ENCODE data around the gene PCYT2. TPM values are rescaled to one million over a fixed set of nuclear protein-coding genes. Genes with fewer than 3 reads are reported as not detected.

PCYT2 gene
- total RNA-seq, 4 donors from 2014 or later: 37.2 to 424 (median 77.1) TPM

DNA sequence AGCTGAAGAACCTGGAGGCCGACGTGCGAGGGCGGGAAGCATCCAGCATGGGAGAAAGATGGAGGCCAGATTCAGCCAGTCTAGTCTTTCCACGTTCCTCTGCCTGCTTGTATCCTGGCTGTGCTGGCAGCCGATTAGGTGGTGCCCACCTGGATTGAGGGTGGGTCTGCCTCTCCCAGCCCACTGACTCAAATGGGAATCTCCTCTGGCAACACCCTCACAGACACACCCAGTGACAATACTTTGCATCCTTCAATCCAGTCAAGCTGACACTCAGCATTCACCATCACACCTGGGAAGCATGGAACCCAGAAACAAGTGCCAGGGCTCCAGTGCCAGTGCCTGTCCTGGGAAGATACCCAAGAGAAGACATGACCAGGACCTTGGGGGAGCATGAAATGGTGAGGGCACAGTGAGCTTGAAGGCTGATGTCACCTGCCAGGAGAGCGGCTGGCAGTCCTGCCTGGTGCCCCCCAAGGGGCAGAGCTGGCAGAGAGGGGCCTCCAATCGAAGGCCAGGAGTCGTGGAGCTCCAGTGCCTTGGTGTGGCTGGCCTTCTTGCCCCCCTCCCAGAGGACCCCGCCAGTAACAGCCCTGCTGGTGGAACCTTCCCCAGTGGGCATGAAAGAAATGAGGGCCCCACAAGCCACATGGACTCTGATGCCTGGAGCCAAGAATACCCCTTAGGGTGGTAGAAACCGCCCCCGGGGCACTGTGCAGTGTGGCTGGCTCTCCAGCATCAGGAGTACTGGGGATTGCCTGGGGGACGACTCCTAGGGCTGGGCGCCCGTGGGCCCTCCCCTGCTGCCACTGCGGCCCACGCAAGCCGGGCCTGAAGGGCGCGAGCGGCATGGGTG lies 9.8 kb downstream of the PCYT2 start:
- DNase-seq: no peak
- WGBS, 2 donors (ENCODE audit: low coverage in 1 of 2): 60% methylated on average over 14 of the region's 21 CpGs; no CpG with 5 or more reads in 1 of the 2 donors
- in situ Hi-C loops (cut with MboI; ENCODE audit: low pct_ligation_motif_present in 1 of 4, low pct_unique_long_range_greater_than_20kb in 1 of 4, low sequenced_read_pairs in 3 of 4) (no loop called here), intact Hi-C loops (cut with DNase I; ENCODE audit: low total_unique reads) (no loop called here)
- Histone ChIP-seq H3K36me3 (peaks cover 0 to 17% (median 0%) of the 10 kb centered on the region in 4 donors), H3K4me3 (peak overlapping the region in 3 of 4 donors; percentile 16 to 41 (median 32)), H3K4me1 (peaks cover 10 to 17% (median 13%) of the 10 kb centered on the region in 4 donors), H3K27me3 (peaks cover 21% of the 10 kb centered on the region), H3K27ac (no peak overlapping the region), H3K9me3 (no peaks in the 10 kb centered on the region)
- no peak for TF ChIP-seq POLR2AphosphoS5 (IDR thresholded peaks at IDR 0.05)
- peak; percentile 5 for TF ChIP-seq POLR2A (IDR thresholded peaks at IDR 0.05)
- TF ChIP-seq EP300 (IDR thresholded peaks at IDR 0.05; ENCODE audit: low read depth): no peak

DNA sequence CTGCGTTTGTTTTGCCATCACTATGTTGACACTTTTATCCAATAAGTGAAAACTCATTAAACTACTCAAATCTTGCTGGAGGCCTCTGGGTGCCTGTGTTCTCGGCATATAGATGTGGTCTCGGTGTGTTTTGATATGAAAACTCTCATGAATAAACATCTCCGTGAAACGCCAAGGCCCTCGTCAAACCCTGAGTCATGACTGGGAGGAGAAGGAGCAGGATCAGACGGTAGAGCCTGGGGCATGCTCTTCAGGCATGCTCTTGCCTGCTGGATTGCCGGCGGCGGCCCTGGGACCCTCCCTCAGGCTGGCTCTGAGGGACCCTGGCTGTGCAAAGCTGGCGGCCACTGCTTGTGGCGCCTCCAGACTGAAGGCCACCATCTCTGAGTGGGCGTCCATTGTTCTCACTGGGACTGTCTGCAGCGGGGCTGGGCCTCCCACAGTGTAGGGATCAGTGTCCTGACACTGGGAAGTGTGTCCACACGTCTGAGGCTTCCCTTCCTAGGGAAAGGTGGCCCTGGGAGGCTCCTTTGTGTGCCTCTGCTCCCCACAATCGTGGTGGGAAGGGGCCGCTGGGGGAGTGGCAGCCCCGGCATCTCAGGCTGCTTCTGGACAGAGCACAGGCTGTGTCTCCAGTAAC lies 10.9 kb downstream of the PCYT2 start:
- DNase-seq: no peak
- peaks cover 0 to 28% (median 3%) of the 10 kb centered on the region in 4 donors for H3K36me3 ChIP-seq
- H3K27ac ChIP-seq: no peak overlapping the region

DNA sequence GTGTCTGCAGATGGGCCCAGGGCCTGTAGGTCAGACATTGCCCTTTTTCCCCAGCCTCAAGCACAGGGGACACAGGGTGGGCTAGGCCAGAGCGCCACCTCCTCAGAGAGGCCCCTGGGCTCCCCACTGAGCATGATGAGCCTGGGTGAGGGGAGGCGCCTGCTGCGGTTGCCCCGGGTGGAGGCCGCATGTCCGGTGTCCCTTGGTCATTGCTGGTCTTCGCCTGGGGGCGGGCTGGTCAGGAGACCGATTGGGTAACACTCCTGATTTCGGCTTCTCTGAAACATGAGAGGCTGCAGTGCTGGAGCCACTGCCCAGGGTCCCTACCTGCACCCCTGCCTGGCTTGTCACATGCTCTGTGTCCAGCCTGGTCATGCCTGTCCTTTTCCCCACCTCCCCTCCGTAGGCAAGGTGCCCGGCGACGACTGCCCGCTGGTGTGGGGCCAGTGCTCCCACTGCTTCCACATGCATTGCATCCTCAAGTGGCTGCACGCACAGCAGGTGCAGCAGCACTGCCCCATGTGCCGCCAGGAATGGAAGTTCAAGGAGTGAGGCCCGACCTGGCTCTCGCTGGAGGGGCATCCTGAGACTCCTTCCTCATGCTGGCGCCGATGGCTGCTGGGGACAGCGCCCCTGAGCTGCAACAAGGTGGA lies 11.6 kb downstream of the PCYT2 start:
- H3K27me3 ChIP-seq: peaks cover 21% of the 10 kb centered on the region
- in situ Hi-C loops (cut with MboI; ENCODE audit: low pct_ligation_motif_present in 1 of 4, low pct_unique_long_range_greater_than_20kb in 1 of 4, low sequenced_read_pairs in 3 of 4): no loop called here
- TF ChIP-seq POLR2A (IDR thresholded peaks at IDR 0.05): no peak
- no peak for TF ChIP-seq POLR2AphosphoS5 (IDR thresholded peaks at IDR 0.05)
- TF ChIP-seq, protein P1, sequence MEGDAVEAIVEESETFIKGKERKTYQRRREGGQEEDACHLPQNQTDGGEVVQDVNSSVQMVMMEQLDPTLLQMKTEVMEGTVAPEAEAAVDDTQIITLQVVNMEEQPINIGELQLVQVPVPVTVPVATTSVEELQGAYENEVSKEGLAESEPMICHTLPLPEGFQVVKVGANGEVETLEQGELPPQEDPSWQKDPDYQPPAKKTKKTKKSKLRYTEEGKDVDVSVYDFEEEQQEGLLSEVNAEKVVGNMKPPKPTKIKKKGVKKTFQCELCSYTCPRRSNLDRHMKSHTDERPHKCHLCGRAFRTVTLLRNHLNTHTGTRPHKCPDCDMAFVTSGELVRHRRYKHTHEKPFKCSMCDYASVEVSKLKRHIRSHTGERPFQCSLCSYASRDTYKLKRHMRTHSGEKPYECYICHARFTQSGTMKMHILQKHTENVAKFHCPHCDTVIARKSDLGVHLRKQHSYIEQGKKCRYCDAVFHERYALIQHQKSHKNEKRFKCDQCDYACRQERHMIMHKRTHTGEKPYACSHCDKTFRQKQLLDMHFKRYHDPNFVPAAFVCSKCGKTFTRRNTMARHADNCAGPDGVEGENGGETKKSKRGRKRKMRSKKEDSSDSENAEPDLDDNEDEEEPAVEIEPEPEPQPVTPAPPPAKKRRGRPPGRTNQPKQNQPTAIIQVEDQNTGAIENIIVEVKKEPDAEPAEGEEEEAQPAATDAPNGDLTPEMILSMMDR (IDR thresholded peaks at IDR 0.05): no peak
- TF ChIP-seq EP300 (IDR thresholded peaks at IDR 0.05; ENCODE audit: low read depth): no peak
- no peak overlapping the region for H3K27ac ChIP-seq
- no peaks in the 10 kb centered on the region for H3K9me3 ChIP-seq
- H3K4me3 ChIP-seq: no peak overlapping the region
- H3K36me3 ChIP-seq: peaks cover 0 to 30% (median 4%) of the 10 kb centered on the region in 4 donors
- WGBS, 2 donors (ENCODE audit: low coverage in 1 of 2): 97% methylated on average over 21 of the region's 22 CpGs; no CpG with 5 or more reads in 1 of the 2 donors
- H3K4me1 ChIP-seq: peaks cover 10 to 17% (median 13%) of the 10 kb centered on the region in 4 donors
- intact Hi-C loops (cut with DNase I; ENCODE audit: low total_unique reads): no loop called here
- DNase-seq: no peak

More for the DNA sequence above, 10.9 kb downstream of the PCYT2 start:
- H3K27me3 ChIP-seq: peaks cover 21% of the 10 kb centered on the region
- TF ChIP-seq EP300 (IDR thresholded peaks at IDR 0.05; ENCODE audit: low read depth) (no peak), POLR2AphosphoS5 (IDR thresholded peaks at IDR 0.05) (no peak), POLR2A (IDR thresholded peaks at IDR 0.05) (no peak)
- TF ChIP-seq, protein P1 (IDR thresholded peaks at IDR 0.05): no peak
- 90% methylated on average over 17 of the region's 18 CpGs; no CpG with 5 or more reads in 1 of the 2 donors for WGBS, 2 donors (ENCODE audit: low coverage in 1 of 2)
- H3K9me3 ChIP-seq: no peaks in the 10 kb centered on the region
- intact Hi-C loops (cut with DNase I; ENCODE audit: low total_unique reads): no loop called here
- H3K4me3 ChIP-seq: no peak overlapping the region
- in situ Hi-C loops (cut with MboI; ENCODE audit: low pct_ligation_motif_present in 1 of 4, low pct_unique_long_range_greater_than_20kb in 1 of 4, low sequenced_read_pairs in 3 of 4): no loop called here
- H3K4me1 ChIP-seq: peaks cover 10 to 17% (median 13%) of the 10 kb centered on the region in 4 donors

GRCh38 chr17:81898885-81899284 lies 12.3 kb downstream of the PCYT2 start:
- no peak overlapping the region for H3K27ac ChIP-seq
- in situ Hi-C loops (cut with MboI; ENCODE audit: low pct_ligation_motif_present in 1 of 4, low pct_unique_long_range_greater_than_20kb in 1 of 4, low sequenced_read_pairs in 3 of 4) (no loop called here), intact Hi-C loops (cut with DNase I; ENCODE audit: low total_unique reads) (no loop called here)
- peaks cover 21% of the 10 kb centered on the region for H3K27me3 ChIP-seq
- 94% methylated on average over 9 of the region's 9 CpGs; no CpG with 5 or more reads in 1 of the 2 donors for WGBS, 2 donors (ENCODE audit: low coverage in 1 of 2)
- H3K9me3 ChIP-seq: no peaks in the 10 kb centered on the region
- no peak for TF ChIP-seq POLR2A (IDR thresholded peaks at IDR 0.05)
- no peak for TF ChIP-seq POLR2AphosphoS5 (IDR thresholded peaks at IDR 0.05)
- TF ChIP-seq, protein P1 (IDR thresholded peaks at IDR 0.05): no peak
- no peak for TF ChIP-seq EP300 (IDR thresholded peaks at IDR 0.05; ENCODE audit: low read depth)
- no peak for DNase-seq
- H3K36me3 ChIP-seq: peaks cover 0 to 30% (median 4%) of the 10 kb centered on the region in 4 donors
- H3K4me3 ChIP-seq: no peak overlapping the region
- H3K4me1 ChIP-seq: peaks cover 10 to 17% (median 13%) of the 10 kb centered on the region in 4 donors
